GM12878 (cell line): ENCODE data around the gene KRT32. TPM values are rescaled to one million over a fixed set of nuclear protein-coding genes. Genes with fewer than 3 reads are reported as not detected.

Experiments used
- ATAC-seq: fragments of 200-7000 bp; cut with Tn5 transposase; 3 replicates; pipeline ENCODE4 v1.9.1; 2020; ENCODE audit warnings: mild to moderate bottlenecking, moderate library complexity
- BruUV-seq: library from RNA; stranded (reverse); fragments of 400-500 nt; replicated peaks from 2 replicates; lab custom pipeline; 2021; lab: Mats Ljungman, UMichigan
- CTCF ChIA-PET: fragments of 300-600 bp; sonication (Branson Sonifier 250); formaldehyde crosslinking; extraction: SDS; loops from one replicate; lab custom pipeline; 2021; ENCODE audit warnings: inconsistent platforms; lab: Yijun Ruan, JAX
- POLR2A ChIA-PET: fragments of 350-600 bp; formaldehyde crosslinking; extraction: SDS; loops from one replicate; lab custom pipeline; 2021; ENCODE audit warnings: inconsistent platforms; lab: Charles Lee
- RAD21 ChIA-PET: fragments of 300-600 bp; sonication (Branson Sonifier 250); formaldehyde crosslinking; loops from one replicate; lab custom pipeline; 2023; ENCODE audit warnings: antibody characterized with exemption; ENCODE audit not compliant: unreplicated experiment; lab: Charles Lee
- SMC1A ChIA-PET: fragments of 300-600 bp; sonication (Branson Sonifier 250); formaldehyde crosslinking; loops from one replicate; lab custom pipeline; 2023; ENCODE audit not compliant: unreplicated experiment, uncharacterized antibody; lab: Charles Lee
- DNase-seq: peaks from one replicate; pipeline ENCODE4 v3.0.0-alpha.2; 2011; ENCODE audit warnings: low read depth, low spot score
- FAIRE-seq: peaks from 3 replicates; lab custom pipeline; 2011; peaks lifted over from hg19 to GRCh38; lab: Jason Lieb, UNC
- H2AFZ ChIP-seq: 2 replicates; pipeline ENCODE4 v1.6.0; 2011; ENCODE audit warnings: low read depth, low read length, control low read depth; ENCODE audit not compliant: control insufficient read depth
- H3K27ac ChIP-seq: 2 replicates; pipeline ENCODE4 v1.5.1; 2011; ENCODE audit warnings: control low read depth; ENCODE audit not compliant: control insufficient read depth, insufficient read depth
- H3K27me3 ChIP-seq, 2 experiments: replicated peaks in 1 of 2; 2 replicates each; pipeline versions ENCODE4 v1.6.0 to v1.6.1; 2011; ENCODE audit warnings: low read length in 1 of 2; ENCODE audit not compliant: control insufficient read depth in 2 of 2, insufficient read depth in 2 of 2
- H3K36me3 ChIP-seq, 2 experiments: 2 replicates each; pipeline ENCODE4 v1.5.1; 2011; ENCODE audit warnings: low read length in 1 of 2; ENCODE audit not compliant: control insufficient read depth in 2 of 2, insufficient read depth in 2 of 2
- H3K4me1 ChIP-seq: 2 replicates; pipeline ENCODE4 v1.6.1; 2011; ENCODE audit warnings: mild to moderate bottlenecking, low read length, moderate library complexity, mixed read lengths; ENCODE audit not compliant: control insufficient read depth, insufficient read depth
- H3K4me2 ChIP-seq: 2 replicates; pipeline ENCODE4 v1.6.0; 2011; ENCODE audit warnings: control low read depth; ENCODE audit not compliant: control insufficient read depth, insufficient read depth
- H3K4me3 ChIP-seq: fragments of 200-600 bp; sonication (generic); 2 replicates; pipeline ENCODE4 v1.5.1; 2016
- H3K79me2 ChIP-seq: 2 replicates; pipeline ENCODE4 v1.6.0; 2011; ENCODE audit warnings: low read length; ENCODE audit not compliant: control insufficient read depth, insufficient read depth
- H3K9ac ChIP-seq: 2 replicates; pipeline ENCODE4 v1.8.0; 2011; ENCODE audit warnings: low read length, control low read depth, mixed read lengths; ENCODE audit not compliant: control insufficient read depth, insufficient read depth
- H3K9me3 ChIP-seq: replicated peaks from 3 replicates; pipeline ENCODE4 v1.5.1; 2011; ENCODE audit warnings: mild to moderate bottlenecking, low read length; ENCODE audit not compliant: control insufficient read depth, insufficient read depth
- H4K20me1 ChIP-seq: 2 replicates; pipeline ENCODE4 v1.6.0; 2011; ENCODE audit not compliant: control insufficient read depth, insufficient read depth
- CHD2 ChIP-seq: IDR thresholded peaks from 2 replicates; pipeline ENCODE4 v1.6.1; 2011; ENCODE audit warnings: low read depth, low read length, improper control_type of control experiment, borderline replicate concordance
- MTA2 ChIP-seq: fragments of 450-650 bp; IDR thresholded peaks from 2 replicates; pipeline ENCODE4 v1.6.1; 2016; ENCODE audit warnings: low read depth, mild to moderate bottlenecking, moderate library complexity
- NFYB ChIP-seq: IDR thresholded peaks from 2 replicates; pipeline ENCODE4 v1.6.1; 2011; ENCODE audit warnings: low read depth, mild to moderate bottlenecking, low read length, improper control_type of control experiment, moderate library complexity; ENCODE audit not compliant: insufficient read depth
- RAD51 ChIP-seq: fragments of 450-650 bp; IDR thresholded peaks from 2 replicates; pipeline ENCODE4 v1.6.1; 2016; ENCODE audit warnings: moderate library complexity, mild to moderate bottlenecking, inconsistent platforms
- WRNIP1 ChIP-seq: IDR thresholded peaks from 2 replicates; pipeline ENCODE4 v1.6.1; 2011; ENCODE audit warnings: low read depth, low read length, improper control_type of control experiment, borderline replicate concordance
- WGBS: methylation state at CpG from one replicate; pipeline ENCODE4 v1.1.6; 2016; ENCODE audit warnings: low lambda C conversion rate; ENCODE audit not compliant: insufficient replicate concordance, insufficient coverage; ENCODE audit errors: missing lambda C conversion rate; 5-methylcytosine and 5-hydroxymethylcytosine counted together
- in situ Hi-C: fragments of 300-500 bp; cut with MboI; formaldehyde crosslinking; loops from 9 replicates; pipeline ENCODE4 v1.14.3; 2018; ENCODE audit warnings: mixed read lengths
- intact Hi-C: fragments of 100-400 bp; cut with micrococcal nuclease; formaldehyde crosslinking; loops from one replicate; pipeline ENCODE4 v1.14.2; 2022; ENCODE audit not compliant: unreplicated experiment
- polyA plus RNA-seq, 11 experiments: library from polyadenylated mRNA; depleted of rRNA in 4 of 11; unstranded in 6 of 11; stranded (reverse) in 5 of 11; fragments of >200 nt; fragmentation: Nextera tagmentation in 4 of 11; fragmentation: Illumina TruSeq in 1 of 11; extraction: Ambion mirVana in 4 of 11; extraction: Trizol in 1 of 11; gene quantifications; 1 replicate in 1 of 11; 2 replicates in 10 of 11; pipeline versions ENCODE4 v1.2.1 to v1.2.3, GENCODE V29; 2011 to 2016; ENCODE audit warnings: inconsistent platforms in 2 of 11, missing spikeins in 2 of 11, low read depth in 1 of 11
- total RNA-seq, 4 experiments: library from RNA; depleted of rRNA in 3 of 4; stranded (reverse); fragments of >200 nt in 3 of 4; fragmentation: Illumina TruSeq in 1 of 4; extraction: Trizol in 1 of 4; gene quantifications; 2 replicates each; pipeline versions ENCODE4 v1.2.1 to v1.2.3, GENCODE V29; 2013 to 2021
- TF ChIP-seq, protein P1 (sequence below): IDR thresholded peaks from 2 replicates; pipeline ENCODE4 v1.6.1; 2012; ENCODE audit warnings: low read length, inconsistent platforms
- TF ChIP-seq, protein P2 (sequence below): fragments of 450-650 bp; IDR thresholded peaks from 2 replicates; pipeline ENCODE4 v1.6.1; 2016; ENCODE audit warnings: mild to moderate bottlenecking

KRT32 gene
- total and polyA plus RNA-seq, 10 of the 15 experiments (the other 5 are each of a cell fraction or from before 2014, with no cell fraction given), result not detected

DNA sequence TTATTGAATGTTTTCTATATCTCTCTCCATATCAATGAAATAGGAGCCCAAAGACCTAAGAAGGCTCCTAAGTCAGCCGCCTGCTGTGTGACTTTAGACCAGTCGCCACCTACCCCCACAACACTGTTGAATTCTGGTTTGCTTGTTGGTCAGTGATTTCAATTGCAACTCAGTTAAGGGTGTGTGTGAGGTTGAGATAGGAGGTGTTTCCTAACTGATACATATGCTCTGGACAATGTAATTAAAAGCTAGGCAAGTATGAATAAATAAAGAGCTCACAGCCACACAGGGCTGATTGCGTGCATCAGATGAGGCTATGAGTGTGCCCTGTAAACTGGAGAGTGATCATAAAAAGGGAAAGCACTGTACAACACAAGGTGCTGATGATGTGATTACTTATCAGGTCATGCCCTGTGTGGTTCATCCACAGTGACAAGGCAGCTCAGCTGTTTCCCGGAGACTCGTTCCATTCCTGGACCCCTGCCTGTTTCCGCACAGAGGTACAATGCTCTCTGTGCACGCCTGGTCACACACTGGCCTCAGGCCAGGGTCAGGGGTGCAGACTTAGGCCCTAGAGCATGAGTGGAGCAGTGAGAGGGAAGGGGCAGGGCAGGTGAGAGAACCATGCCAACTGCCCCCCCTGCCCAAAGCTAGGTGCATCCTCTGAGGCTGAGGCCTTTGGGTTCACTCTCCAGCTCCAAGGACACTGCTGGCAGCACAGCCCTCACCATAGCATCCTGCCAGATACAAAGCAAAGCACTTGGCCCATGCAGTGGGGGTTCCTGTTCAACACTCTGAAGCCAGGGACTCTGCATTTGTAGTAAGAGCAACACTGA is 17.0 kb upstream of the KRT32 start:
- intact Hi-C loops, result no loop called here
- ChIA-PET RAD21 (no interaction called here), SMC1A (no interaction called here), CTCF (interaction anchor here (1.0 to 1.6 kb wide), 4 partner anchors 176 to 526 kb away, joined by 3 to 6 read pairs (median 4); no protein-coding TSS in a partner anchor)
- BruUV-seq, result no TSS peak
- H3K27me3 ChIP-seq, result peaks cover 0 to 3% of the 10 kb centered on the region in 2 experiments; a peak in 2 of 4 replicates
- H3K4me2 ChIP-seq, result no peak overlapping the region
- no peaks in the 10 kb centered on the region for H3K36me3 ChIP-seq
- H2AFZ ChIP-seq, result no peak overlapping the region
- H3K27ac ChIP-seq, result no peak overlapping the region
- no peak overlapping the region for H3K4me3 ChIP-seq
- DNase-seq, result no peak
- WGBS, result 54% methylated on average over 7 of the region's 7 CpGs
- TF ChIP-seq, protein P1, sequence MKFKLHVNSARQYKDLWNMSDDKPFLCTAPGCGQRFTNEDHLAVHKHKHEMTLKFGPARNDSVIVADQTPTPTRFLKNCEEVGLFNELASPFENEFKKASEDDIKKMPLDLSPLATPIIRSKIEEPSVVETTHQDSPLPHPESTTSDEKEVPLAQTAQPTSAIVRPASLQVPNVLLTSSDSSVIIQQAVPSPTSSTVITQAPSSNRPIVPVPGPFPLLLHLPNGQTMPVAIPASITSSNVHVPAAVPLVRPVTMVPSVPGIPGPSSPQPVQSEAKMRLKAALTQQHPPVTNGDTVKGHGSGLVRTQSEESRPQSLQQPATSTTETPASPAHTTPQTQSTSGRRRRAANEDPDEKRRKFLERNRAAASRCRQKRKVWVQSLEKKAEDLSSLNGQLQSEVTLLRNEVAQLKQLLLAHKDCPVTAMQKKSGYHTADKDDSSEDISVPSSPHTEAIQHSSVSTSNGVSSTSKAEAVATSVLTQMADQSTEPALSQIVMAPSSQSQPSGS, result no peak
- TF ChIP-seq RAD51 (no peak), CHD2 (no peak), WRNIP1 (no peak), NFYB (no peak), MTA2 (no peak)
- TF ChIP-seq, protein P2, sequence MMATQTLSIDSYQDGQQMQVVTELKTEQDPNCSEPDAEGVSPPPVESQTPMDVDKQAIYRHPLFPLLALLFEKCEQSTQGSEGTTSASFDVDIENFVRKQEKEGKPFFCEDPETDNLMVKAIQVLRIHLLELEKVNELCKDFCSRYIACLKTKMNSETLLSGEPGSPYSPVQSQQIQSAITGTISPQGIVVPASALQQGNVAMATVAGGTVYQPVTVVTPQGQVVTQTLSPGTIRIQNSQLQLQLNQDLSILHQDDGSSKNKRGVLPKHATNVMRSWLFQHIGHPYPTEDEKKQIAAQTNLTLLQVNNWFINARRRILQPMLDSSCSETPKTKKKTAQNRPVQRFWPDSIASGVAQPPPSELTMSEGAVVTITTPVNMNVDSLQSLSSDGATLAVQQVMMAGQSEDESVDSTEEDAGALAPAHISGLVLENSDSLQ, result no peak
- TF ChIP-seq, all 136 proteins: peak for 0
- FAIRE-seq (no peak), ATAC-seq (no peak)
- no peak overlapping the region for H3K9ac ChIP-seq
- in situ Hi-C loops, result no loop called here
- no peaks in the 10 kb centered on the region for H3K9me3 ChIP-seq
- H3K79me2 ChIP-seq, result no peaks in the 10 kb centered on the region
- POLR2A ChIA-PET, result no interaction called here
- no peaks in the 10 kb centered on the region; the same call in 1 of the 2 replicates for H3K4me1 ChIP-seq
- H4K20me1 ChIP-seq, result no peaks in the 10 kb centered on the region
